Renal cortical epithelial cell (primary cell): Measurements from ENCODE around the gene TEX26. TPM values are rescaled to one million over a fixed set of nuclear protein-coding genes. Genes with fewer than 3 reads are reported as not detected.

Experiments
- DNase-seq: peaks from one replicate; pipeline ENCODE4 v3.0.0-alpha.2; 2011; ENCODE audit warnings: low read depth
- total RNA-seq: library from RNA; depleted of rRNA; stranded (reverse); fragments of >200 nt; gene quantifications from 2 replicates; pipeline ENCODE4 v1.2.3, GENCODE V29; 2014

Gene TEX26
- total RNA-seq, 1 donor from 2014 or later: not detected

DNA sequence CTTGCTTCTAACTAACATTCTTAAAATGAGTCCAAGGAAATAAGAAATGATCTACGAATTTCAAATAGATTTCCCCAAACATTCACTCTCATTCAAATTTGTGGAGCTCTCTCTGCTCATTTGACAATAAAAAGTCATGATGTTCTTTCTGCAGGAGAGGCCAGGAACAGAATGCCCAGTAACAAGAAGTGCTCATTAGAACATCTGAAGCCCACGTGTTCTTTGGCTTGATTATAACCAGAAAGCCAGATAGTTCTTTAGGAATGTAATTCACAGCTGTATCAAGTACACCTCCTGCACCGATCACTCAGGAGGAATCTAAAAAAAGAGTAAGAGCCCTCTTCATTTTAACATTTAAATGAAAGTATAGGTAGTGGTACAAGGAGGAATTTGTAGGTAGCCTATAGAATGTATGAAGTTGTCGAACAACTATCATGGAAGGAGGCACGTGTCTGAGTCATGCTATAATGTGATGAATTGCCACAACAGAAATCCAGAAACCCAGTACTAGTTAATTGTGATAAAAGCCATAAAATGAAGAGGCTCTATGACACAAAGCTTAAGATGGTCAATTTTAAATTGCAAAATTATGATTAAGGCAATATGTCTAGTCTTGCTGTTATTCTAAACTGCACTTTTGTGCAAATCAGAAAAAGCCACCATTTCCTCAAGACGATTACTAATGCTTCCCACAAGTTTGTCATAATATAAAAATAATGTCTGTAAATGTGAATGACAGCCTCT lies 13.6 kb upstream of the TEX26 start:
- no peak for DNase-seq

DNA sequence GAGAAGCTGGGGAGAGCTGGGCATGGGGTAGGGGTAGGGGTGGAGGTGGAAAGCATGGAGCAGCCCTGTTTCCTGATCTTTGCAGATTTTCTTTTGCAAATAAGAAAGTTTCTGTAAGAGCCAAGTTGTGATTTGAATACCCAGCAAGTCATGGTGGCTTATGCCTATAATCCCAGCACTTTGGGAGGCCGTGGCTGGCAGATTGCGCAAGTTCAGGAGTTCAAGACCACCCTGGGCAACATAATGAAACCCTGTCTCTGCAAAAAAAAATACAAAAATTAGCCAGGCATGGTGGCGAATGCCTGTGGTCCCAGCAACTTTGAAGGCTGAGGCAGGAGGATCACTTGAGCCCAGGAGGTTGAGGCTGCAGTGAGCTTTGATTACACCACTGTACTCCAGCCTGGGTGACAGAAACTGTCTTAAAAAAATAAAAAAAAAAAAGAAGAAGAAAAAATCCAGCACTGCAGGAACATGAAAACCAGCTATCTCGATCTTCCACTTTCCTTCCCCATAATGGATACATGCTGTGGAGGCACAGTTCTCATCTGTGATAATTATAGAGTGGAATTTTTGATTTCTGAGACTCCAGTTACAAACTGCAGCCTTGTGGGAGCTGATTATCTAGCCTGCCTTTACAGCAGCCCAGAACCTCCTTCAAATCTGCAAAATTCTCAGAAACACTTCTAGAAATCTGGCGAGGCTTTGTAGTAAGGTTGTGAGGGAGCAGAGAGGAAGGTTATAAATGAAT lies 12.1 kb upstream of the TEX26 start:
- no peak for DNase-seq

- no peak for DNase-seq
Measured at GRCh38 chr13:30923418-30923817, 9.0 kb upstream of the TEX26 start.

- DNase-seq: no peak
Measured at GRCh38 chr13:30924721-30925120, 7.7 kb upstream of the TEX26 start.

DNA sequence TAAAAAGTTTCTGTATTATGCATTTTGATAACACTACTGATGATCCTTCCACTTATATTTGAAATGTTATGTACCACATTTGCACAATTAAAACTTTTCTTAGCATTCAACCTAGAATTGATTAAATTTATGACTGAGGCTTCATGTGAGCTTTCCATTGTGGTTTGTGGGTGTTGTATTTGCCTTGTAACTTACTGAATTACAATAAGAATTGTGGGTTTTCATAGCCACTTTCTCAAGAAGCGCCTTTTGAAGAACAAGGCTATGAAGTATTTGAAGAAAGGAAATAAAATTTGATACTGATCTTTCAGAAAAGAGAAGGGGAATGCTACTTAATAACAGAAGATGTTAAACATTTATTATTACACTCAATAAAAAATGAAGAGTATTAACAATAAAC lies 7.0 kb upstream of the TEX26 start:
- DNase-seq: no peak

GRCh38 chr13:30926781-30927180 lies 5.7 kb upstream of the TEX26 start:
- peak; percentile 75 for DNase-seq

- peak; percentile 86 for DNase-seq
Measured at GRCh38 chr13:30927188-30927587, 5.3 kb upstream of the TEX26 start.

GRCh38 chr13:30927595-30927994 lies 4.9 kb upstream of the TEX26 start:
- DNase-seq: peak; percentile 78

DNA sequence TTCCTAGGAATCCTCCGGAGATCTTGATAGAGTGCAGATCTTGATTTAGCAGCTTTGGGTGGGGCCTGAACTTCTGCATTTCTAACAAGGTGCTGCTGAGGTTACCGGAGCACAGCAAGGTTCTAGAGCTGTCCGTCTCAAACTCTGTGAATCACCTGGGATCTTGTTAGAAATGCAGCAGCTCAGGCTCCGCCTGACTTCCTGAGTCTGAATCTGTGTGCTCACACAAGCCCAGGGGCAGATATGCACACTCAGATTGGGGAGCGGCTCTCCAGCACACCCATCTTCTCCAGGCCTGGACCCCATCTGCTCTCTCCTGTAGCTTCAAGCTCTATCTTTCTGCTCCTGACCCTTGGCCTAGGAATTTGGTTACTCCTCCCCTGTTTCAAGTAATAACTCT lies 3.5 kb upstream of the TEX26 start:
- DNase-seq: no peak

DNA sequence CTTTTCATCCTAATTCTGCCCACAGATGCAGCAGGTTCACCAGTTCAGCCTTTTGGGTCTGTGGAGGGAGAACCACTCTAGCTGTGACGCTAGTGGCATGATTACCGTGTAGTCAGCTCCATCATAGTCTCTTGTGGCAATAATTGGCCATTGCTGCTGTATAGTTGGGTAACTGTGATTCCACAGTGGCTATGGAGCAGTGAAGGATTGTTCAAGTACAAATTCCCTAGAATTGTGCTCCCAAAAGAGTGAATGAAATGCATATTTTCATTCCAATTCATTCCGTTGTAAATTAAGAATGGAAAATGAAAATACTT lies 856 bp downstream of the TEX26 start:
- no peak for DNase-seq

GRCh38 chr13:30934381-30934780 lies 1.9 kb downstream of the TEX26 start:
- no peak for DNase-seq

- no peak for DNase-seq
Measured at GRCh38 chr13:30934803-30935202, 2.3 kb downstream of the TEX26 start.

DNA sequence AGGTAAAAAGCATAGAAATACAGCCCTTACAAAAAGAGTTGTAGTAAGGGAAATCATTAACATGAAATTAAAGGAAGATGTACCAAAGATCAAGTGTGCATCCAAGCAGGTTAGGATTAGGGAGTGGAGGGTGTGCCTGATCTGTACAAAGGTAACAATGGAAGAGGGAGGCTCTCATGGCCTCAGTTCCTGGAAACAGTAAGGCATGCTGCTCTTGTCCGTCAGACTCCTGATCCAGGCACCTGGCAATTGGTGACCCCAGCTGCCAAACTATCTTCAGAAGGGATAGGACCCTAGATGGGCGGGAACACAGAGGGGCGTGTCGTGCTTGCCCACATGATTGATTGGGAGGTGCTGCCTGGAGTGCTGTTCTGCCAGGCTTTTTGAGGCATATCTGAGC lies 4.5 kb downstream of the TEX26 start:
- DNase-seq: no peak

- DNase-seq: no peak
Measured at GRCh38 chr13:30943881-30944280, 11.4 kb downstream of the TEX26 start.

- no peak for DNase-seq
Measured at GRCh38 chr13:30957258-30957943, 24.9 kb downstream of the TEX26 start.

- no peak for DNase-seq
Measured at GRCh38 chr13:30959678-30960077, 27.2 kb downstream of the TEX26 start.

GRCh38 chr13:30963791-30964190 lies 31.3 kb downstream of the TEX26 start:
- DNase-seq: peak; percentile 51

DNA sequence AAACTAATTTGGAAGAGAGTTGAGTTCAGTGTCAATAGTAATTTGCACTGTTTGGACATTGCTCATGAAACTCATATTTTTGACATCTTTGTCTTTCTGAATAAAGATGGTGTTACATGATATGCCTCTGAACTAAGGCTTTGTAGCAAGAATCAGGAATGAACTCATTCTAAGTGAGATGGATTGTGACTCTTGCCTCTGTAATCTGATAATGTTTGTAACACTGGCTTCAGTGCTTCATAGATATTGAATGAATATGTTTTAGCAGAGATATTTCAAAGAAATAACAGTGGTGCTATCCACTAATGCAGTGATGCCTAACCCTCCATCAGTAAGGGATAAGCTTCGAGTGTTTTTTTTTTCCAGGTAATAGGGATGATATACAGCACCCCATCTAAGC lies 32.9 kb downstream of the TEX26 start:
- no peak for DNase-seq

DNA sequence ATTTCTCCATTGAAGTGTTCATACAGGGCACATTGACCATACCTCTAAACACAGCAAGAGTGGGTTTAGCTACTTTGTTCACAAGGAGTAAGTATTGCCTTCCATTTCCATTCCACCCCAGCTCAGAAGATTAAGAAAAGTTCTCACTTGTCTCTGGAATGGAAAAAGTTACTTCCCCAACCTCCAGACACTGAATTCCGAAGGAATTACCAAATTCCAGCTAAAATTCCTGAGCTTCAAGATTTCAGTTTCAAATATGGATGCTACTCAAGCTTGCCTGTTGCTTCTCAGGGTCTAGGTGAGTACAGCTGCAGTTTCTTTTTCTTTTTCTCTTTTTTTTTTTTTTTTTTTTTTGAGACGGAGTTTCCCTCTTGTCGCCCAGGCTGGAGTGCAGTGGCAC lies 33.6 kb downstream of the TEX26 start:
- DNase-seq: no peak

DNA sequence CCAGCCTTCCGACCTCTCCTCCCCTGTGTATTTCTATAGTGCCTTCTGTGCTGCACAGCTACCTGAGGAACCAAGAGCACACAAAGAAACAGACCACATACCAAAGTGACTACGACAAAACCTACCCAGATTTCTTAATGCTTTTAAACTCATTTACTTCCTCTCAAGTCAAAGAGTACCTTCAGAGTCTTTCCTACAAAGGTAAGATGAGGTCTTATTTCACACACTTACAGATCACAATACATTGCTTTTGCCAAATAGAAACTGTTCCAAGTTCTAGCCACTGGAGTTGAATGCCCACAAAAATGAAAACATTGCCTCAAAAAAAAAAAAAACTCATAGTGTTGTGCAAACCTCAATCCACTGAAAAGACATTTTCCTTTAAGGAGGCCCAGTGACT lies 36.4 kb downstream of the TEX26 start:
- peak; percentile 77 for DNase-seq

GRCh38 chr13:30971575-30971974 lies 39.1 kb downstream of the TEX26 start:
- DNase-seq: no peak

DNA sequence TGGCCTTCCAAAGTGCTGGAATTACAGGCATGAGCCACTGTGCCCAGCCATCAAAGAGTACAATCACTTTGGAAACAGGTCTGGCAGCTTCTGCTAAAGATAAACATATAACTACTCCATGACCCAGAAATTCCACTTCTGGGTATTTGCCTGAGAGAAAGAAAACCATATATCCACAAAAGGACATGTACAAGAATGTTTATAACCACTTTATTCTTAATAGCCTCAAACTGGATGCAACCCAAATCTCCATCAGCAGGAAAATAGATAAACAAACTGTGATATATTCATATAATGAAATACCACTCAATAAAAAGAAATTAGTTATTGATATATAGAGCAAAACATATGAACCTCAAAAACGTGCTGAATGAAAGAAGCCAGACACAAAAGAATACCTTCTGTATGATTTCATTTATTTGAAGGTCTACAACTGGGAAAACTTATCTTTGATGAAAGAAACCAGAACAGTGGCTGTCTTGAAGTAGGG lies 40.5 kb downstream of the TEX26 start:
- DNase-seq: no peak

DNA sequence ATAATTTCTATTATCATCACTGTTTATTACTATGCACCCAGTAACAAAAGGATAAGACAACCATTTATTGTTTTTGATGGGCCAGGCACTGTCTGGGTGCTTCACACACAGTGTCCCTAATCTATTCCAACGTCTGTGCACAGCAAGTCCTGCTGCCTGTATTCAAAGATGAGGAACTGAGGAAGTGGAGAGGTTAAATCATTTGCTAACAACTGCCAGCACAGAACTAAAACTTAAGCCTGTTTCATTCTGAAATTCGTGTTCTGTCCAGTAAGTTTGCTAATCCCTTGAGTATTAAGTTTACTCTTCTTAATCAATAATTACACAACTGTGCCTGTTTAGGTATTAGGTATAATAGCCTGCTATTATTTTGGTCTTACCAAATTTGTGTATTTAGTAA lies 41.9 kb downstream of the TEX26 start:
- no peak for DNase-seq
